ENCODE data around the gene LAMC3. TPM values are rescaled to one million over a fixed set of nuclear protein-coding genes. Genes with fewer than 3 reads are reported as not detected.

Gene LAMC3
- total and polyA plus RNA-seq, 2 experiments from 2014 or later: 5.4 to 14.0 TPM

- no peak for DNase-seq (ENCODE audit: low read depth in 1 of 2, low spot score in 1 of 2)
- H3K27ac ChIP-seq: no peak overlapping the region
Observed at GRCh38 chr9:130980526-130980925, 28.4 kb upstream of the LAMC3 start.

DNA sequence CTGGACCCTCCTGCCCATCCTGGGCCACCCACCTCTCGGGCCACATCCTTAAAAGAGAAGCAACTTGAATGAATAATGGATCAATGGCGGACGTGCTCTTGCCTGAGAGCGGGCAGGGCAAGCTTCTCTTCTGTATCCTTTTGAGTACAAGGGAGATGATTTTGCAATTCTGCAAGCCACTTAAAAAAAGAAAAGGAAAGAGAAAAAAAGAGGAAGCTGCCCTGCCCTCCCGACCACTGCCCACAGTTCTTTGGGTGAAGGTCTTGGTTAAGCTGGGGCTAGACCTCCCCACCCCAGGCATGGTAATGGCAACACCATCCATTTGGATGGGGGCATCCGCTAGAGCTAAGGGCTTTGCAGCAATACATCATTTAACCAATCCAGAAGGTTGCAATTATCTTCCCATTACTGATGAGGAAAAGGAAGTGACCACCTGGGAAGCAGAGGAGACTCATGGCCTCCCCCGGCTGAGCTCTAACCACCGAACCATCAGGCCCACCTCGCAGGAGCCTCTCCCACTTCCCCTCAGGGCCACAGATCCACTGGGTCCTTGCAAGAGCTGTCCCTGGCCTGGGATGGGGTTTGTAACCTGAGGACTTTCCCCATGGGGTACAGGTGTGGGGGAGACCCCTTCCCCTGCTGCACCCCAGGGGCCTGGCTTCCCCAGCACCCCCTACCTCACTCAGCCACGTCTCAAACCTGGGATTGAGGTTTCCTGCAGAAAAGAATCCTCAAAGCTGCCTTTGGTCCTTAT, 27.8 kb upstream of the LAMC3 start:
- no peak for DNase-seq (ENCODE audit: low read depth in 1 of 2, low spot score in 1 of 2)
- Histone ChIP-seq H3K36me3 (no peaks in the 10 kb centered on the region), H3K27ac (no peak overlapping the region), H3K4me3 (no peak overlapping the region), H3K4me1 (ENCODE audit: low read depth) (peaks cover 8% of the 10 kb centered on the region), H3K9me3 (ENCODE audit: low read depth) (no peaks in the 10 kb centered on the region), H3K27me3 (no peaks in the 10 kb centered on the region)
- TF ChIP-seq, protein P1, sequence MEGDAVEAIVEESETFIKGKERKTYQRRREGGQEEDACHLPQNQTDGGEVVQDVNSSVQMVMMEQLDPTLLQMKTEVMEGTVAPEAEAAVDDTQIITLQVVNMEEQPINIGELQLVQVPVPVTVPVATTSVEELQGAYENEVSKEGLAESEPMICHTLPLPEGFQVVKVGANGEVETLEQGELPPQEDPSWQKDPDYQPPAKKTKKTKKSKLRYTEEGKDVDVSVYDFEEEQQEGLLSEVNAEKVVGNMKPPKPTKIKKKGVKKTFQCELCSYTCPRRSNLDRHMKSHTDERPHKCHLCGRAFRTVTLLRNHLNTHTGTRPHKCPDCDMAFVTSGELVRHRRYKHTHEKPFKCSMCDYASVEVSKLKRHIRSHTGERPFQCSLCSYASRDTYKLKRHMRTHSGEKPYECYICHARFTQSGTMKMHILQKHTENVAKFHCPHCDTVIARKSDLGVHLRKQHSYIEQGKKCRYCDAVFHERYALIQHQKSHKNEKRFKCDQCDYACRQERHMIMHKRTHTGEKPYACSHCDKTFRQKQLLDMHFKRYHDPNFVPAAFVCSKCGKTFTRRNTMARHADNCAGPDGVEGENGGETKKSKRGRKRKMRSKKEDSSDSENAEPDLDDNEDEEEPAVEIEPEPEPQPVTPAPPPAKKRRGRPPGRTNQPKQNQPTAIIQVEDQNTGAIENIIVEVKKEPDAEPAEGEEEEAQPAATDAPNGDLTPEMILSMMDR (IDR thresholded peaks at IDR 0.05; ENCODE audit: low read depth, low read length): no peak

More at GRCh38 chr9:130980526-130980925, 28.4 kb upstream of the LAMC3 start:
- H3K9me3 ChIP-seq (ENCODE audit: low read depth): no peaks in the 10 kb centered on the region
- no peaks in the 10 kb centered on the region for H3K36me3 ChIP-seq
- TF ChIP-seq, protein P1 (IDR thresholded peaks at IDR 0.05; ENCODE audit: low read depth, low read length): no peak
- peaks cover 8% of the 10 kb centered on the region for H3K4me1 ChIP-seq (ENCODE audit: low read depth)
- no peaks in the 10 kb centered on the region for H3K27me3 ChIP-seq
- H3K4me3 ChIP-seq: no peak overlapping the region

DNA sequence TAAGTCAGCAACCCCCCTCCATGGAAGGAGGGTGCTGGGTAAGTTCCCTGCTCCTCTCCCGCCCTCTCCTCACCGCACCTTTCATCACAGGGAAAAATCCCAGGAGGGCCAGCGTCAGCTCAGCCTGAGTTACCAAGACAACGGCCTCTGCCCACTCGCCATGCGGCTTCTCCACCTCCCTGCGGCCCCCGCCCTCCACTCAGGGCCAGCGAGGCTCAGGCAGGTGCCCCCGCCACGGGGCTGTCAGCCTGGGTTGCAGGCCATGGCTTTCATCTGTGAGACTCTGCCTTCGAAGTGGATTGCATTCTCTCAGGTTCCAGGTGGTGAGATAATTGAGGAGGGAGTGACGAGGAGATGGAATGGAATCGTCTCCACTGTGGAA, 27.2 kb upstream of the LAMC3 start:
- no peaks in the 10 kb centered on the region for H3K36me3 ChIP-seq
- H3K27me3 ChIP-seq: no peaks in the 10 kb centered on the region
- no peak for DNase-seq (ENCODE audit: low read depth in 1 of 2, low spot score in 1 of 2)
- H3K4me1 ChIP-seq (ENCODE audit: low read depth): peaks cover 8% of the 10 kb centered on the region
- no peak overlapping the region for H3K27ac ChIP-seq
- H3K9me3 ChIP-seq (ENCODE audit: low read depth): no peaks in the 10 kb centered on the region
- TF ChIP-seq, protein P1 (IDR thresholded peaks at IDR 0.05; ENCODE audit: low read depth, low read length): no peak
- H3K4me3 ChIP-seq: no peak overlapping the region

- Histone ChIP-seq H3K4me1 (ENCODE audit: low read depth) (peaks cover 3% of the 10 kb centered on the region), H3K9me3 (ENCODE audit: low read depth) (no peaks in the 10 kb centered on the region), H3K4me3 (no peak overlapping the region), H3K27me3 (no peaks in the 10 kb centered on the region), H3K27ac (no peak overlapping the region), H3K36me3 (no peaks in the 10 kb centered on the region)
- TF ChIP-seq, protein P1 (IDR thresholded peaks at IDR 0.05; ENCODE audit: low read depth, low read length): no peak
- no peak for DNase-seq (ENCODE audit: low read depth in 1 of 2, low spot score in 1 of 2)
Observed at GRCh38 chr9:130982636-130983358, 26.2 kb upstream of the LAMC3 start.

GRCh38 chr9:130983359-130983670, 25.7 kb upstream of the LAMC3 start:
- no peaks in the 10 kb centered on the region for H3K4me1 ChIP-seq (ENCODE audit: low read depth)
- H3K4me3 ChIP-seq: no peak overlapping the region
- no peaks in the 10 kb centered on the region for H3K9me3 ChIP-seq (ENCODE audit: low read depth)
- no peaks in the 10 kb centered on the region for H3K27me3 ChIP-seq
- TF ChIP-seq, protein P1 (IDR thresholded peaks at IDR 0.05; ENCODE audit: low read depth, low read length): no peak
- DNase-seq (ENCODE audit: low read depth in 1 of 2, low spot score in 1 of 2): no peak
- no peaks in the 10 kb centered on the region for H3K36me3 ChIP-seq
- H3K27ac ChIP-seq: no peak overlapping the region
